ENCODE measurements around the gene ERICH6B.
"Not testable (repeated sequence)": the region's sequence is repeated elsewhere in the genome, so short reads cannot be mapped to it uniquely, and the experiment has no call there.

- not testable (repeated sequence) for TF ChIP-seq CTCF (IDR thresholded peaks at IDR 0.05; ENCODE audit: borderline replicate concordance, extremely low read depth, low read length, poor library complexity, severe bottlenecking); EZH2 (IDR thresholded peaks at IDR 0.05; ENCODE audit: borderline replicate concordance, low read depth, low read length, severe bottlenecking)
These were observed 47.4 kb upstream of the ERICH6B start for GRCh38 chr13:45662903-45663302.

Measured in DND-41 (cell line).